ENCODE measurements around the gene FOXK2.
A peak's percentile ranks its signal among the peaks of the same experiment; 100 is the strongest.

Gene FOXK2

DNA sequence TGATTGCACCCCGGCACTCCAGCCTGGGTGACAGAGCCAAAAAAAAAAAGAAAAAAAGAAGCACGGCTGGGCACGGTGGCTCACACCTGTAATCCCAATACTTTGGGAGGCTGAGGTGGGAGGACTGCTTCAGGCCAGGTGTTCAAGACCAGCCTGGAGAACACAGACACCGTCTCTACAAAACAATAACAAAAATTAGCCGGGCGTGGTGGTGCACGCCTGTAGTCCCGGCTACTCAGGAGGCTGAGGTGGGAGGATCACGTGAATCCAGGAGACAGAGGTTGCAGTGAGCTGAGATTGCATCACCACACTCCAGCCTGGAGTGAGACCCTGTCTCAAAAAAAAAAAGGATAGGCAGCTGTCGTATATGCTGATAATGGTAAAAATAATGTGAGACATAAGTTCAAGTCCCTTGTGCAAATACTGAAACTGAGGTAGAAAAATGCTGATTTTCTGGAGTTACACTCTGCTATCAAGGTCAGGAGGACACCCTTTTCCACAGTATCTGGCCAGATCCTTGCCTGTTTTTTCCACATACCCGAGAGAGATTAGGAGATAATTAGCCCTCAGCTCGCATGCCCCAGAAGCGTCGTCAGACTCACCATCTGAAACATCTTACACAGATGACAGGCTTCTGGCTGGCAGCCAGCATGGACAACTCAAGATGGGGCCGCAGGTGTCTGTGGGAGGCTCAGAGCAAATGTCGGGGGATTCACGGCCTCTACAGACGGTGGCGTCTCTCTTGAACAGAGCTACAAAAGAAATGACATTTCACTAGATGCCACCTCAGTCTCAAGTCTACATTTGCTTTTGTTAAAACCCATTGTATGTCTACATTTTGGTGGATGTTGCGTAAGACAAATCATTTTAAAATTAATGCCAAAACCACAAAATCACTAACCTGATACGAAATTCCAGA, 91.9 kb downstream of the FOXK2 start:
- DNase-seq, result no peak

DNA sequence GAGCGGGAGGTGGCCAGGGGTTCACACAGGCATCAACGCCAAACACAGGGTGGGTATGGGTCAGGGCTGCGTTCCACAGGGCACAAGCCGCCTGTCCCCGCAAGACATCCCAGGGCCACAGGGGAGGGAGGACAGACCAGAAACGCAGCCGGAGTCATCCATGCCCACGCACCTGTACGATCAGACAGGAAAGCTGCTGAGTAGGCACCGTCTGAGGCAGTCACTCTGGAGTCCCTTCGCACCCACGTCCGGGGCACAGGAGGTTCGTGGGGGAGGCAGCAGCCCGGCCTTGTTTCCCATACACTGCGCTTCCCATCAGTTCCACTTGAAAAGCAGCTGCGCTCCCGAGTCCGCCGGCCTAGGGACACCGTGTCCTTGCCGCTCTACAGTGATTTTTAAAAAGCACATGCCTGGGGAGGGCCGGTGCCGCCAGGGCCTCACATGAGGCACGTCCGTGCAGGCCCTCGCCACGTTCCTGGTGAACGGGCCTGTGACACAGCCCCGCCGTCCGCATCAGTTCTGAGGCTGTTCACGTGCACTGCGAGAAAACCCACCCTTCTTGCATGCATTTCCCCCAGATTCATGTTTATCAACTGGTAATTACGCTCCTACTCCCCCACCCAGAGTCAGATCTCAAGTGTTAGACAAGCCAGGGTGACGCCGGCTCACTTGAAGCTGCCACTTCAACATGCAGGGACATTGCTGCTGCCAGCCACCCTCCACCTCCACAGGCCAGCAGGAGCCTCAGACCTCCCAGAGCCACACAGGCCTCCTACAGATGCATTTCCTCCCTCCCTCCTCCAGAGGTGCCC, 94.0 kb downstream of the FOXK2 start:
- no peak for DNase-seq

DNA sequence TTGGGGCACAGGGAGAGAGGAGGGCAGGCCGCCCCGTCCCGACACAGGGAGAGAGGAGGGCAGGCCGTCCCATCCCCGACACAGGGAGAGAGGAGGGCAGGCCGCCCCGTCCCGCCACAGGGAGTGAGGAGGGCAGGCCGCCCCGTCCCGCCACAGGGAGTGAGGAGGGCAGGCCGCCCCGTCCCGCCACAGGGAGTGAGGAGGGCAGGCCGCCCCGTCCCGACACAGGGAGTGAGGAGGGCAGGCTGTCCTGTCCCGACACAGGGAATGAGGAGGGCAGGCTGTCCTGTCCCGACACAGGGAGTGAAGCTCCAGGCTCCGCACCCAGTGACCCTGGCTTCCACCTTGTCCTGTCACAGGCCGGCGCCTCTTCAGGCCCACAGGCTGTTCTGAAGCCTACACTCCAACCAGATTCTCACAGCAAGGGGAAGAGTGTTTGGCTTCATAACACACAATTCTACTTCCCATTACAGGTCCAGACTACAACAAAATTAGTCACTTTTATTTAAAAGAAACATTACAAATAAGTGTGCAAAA, 94.6 kb downstream of the FOXK2 start:
- DNase-seq, result no peak

DNA sequence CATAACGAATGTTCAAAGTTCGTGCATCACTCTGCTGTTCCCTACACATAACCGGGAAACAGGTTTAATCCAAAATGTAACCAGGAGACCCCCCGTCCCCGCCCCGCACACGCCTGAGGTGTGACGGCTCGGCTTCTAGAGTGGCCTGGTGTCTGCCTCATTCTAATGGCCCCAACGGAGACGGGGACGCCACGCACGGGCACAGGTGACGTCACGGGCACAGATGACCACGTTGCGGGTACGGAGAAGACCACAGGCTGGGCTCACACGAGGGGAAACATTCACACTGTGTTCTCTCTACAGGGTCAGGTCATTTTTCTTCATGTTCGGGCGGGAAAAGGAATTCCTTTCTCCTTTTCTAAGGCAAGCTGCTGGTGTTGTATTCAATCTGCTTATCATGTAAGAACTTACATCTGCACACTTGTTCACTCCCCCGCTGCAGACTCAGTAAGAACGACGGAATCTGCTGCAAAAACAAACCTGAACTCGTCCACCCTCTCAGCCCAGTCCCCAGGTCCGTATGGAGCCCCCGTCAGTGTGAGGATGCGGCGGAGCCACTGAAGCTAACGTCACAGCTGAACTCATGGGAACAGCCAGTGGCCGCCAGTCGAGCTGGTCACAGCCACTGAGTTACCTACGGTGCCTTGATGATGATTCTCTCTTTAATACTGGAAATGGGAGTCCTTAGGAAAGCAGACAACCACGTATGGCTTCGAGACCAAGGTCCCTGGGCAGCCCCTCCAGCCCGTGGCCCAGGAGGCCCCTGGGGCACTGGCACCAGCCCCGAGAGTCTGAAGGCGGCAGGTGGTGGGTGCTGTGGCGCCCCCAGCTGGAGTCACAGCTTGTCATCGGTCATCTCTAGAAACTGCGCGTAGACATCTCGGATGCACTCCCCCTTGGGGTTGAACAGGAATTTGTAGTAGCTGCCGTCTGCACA, 95.8 kb downstream of the FOXK2 start:
- no peak for DNase-seq

DNA sequence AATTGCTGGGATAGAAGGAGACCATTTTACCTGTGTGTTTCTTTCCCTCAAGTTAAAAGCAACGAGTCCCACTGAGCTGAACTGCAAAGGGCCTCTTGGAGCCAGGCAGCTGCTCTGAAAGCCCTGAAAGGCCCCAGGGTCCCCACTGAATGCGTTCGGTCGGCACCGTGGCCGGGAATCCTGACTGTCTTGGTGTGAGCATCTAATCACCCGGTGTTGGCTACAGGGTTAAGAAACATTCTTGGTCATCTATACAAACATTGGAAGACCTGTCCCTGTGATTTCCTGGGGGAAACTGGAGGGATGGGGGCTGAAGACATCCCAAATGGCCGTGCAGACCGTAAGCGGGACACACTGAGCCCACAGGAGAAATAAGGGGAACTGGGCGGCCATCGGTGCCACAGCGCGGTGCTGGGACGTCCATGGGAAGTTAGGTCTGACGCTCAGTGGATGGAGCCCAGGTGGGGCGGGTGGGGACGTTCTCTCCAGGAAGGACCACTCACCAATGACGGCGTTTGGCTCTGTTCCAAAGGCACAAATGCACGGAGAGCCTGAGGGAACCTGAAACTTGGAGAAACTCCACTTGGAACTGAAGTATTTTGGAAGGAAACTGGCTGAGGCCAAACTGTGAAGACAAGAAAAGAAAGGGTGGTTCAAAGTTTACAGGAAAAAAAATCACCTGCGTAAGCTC, 96.6 kb downstream of the FOXK2 start:
- DNase-seq, result no peak

DNA sequence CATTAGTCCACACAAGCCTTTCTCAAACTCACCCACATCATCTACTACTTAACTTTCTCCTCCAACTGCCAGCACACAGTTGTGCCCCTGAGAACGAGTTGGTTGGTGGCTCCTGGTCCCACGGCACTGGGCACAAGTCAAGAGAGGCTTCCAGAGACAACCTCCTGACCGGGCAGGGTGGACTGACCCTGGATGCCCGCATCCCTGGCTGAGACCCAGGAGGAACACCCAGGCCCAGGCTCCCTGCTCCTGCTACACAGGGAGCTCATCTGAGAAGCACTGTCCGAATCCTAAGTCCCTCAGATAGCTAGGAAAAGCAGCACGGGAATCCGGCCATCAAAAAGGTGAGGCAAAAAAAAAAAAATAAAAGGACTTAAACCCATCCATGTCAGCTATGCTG, 99.7 kb downstream of the FOXK2 start:
- no peak for DNase-seq

DNA sequence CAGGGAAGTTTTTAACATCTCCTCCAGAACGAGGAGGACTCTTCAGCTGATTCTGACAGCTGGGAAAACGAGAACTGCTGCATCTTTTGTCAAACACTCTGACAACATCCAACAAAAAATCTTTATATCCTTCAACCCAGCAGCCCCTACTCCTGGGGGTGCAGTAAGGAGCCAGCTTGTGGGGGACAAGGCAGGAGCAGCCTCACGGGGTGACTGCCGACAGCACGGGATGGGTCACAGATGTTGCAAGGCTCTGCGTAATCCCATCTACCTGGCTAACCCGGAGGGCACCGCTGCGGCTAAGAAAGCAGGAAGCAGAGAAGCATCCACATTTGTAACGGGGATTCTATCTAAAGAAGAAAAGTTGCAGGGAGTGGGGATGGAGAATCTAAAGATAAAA, 100.1 kb downstream of the FOXK2 start:
- no peak for DNase-seq

DNA sequence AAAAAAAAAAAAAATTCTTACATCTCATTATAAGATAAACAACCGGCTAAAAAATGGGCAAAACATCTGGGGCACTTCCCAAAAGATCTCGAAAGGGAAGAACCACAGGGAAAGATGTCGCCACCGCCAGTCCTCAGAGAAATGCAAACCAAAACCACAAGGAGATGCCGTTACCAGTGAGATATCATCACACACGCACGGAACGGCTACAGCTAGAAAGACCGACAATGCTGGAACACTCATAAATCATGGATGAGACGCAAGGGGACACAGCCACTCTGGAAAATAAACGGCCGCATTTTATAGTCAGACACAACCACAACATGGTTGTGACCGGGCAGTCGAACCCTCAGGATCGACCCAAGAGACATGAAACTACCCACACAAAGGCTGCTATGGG, 104.2 kb downstream of the FOXK2 start:
- peak; percentile 42 to 45 for DNase-seq

DNA sequence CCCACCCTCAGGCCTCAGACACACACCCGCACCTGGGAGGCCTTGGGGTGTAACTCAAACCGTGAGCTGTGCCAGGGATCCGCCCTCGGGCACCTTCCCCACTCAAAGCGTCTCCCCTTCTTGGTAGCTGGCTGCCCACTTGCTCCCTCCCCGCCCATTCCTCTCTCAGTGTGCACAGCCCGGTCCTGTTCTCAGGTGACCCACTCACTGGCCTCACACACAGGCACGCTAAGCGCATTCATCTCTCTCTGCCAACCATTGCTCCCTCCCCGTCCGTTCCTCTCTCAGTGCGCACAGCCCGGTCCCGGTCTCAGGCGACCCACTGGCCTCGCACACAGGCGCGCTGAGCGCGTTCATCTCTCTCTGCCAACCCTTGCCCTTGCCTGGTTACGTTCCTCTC, 107.9 kb downstream of the FOXK2 start:
- no peak for DNase-seq

DNA sequence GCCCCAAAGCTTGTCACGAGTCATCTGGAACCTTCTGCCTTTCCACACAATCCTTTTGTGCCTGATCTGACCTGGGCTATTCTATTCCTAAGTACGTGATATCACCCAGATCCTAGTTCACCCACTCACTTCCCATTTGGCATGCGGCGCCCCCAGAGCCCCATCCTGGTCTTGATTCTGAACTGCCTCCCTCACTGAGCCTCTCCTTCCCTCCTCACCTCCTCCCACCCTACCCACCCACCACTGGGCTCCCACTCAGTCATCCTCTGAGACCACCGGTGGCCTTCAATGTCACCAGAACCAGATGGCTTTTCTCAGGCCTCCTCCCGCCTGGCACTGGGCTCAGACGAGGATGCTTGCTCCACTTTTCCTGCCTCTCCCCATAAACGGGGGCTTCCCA, 110.2 kb downstream of the FOXK2 start:
- DNase-seq, result no peak

DNA sequence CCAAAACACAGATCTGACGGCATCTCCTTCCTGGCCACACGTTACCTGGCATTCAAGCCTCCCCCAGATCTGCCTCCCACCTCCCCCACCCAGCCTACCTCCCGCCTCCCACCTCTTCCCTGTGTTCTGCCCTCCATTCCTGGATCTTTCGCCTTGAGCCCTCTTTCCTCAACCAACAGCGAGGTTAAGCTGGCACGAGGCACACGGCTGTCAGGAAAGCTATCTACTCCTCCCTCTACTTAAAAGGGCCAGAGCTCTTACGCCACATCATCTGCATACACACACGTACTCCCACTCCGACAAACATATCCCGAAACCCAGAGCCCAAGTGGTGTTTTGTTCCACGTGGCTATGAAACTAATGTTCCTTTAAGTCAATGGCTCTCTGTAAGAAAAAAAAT, 110.7 kb downstream of the FOXK2 start:
- DNase-seq, result no peak

DNA sequence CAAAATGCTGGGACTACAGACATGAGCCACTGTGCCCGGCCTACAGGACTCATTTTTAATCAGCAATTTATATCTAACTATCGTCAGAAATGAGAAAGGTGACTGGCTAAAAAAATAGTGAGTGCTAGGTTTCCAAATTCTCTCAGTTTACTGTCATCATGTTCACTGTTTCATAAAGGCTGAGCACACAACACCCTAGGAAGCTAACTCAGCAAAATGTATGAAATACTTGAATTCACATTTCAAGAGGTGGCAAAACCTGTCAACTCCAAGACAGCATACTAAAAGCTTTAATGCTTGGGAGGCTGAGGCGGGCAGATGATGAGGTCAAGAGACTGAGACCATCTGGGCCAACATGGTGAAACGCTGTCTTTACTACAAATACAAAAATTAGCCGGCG, 112.0 kb downstream of the FOXK2 start:
- DNase-seq, result no peak

DNA sequence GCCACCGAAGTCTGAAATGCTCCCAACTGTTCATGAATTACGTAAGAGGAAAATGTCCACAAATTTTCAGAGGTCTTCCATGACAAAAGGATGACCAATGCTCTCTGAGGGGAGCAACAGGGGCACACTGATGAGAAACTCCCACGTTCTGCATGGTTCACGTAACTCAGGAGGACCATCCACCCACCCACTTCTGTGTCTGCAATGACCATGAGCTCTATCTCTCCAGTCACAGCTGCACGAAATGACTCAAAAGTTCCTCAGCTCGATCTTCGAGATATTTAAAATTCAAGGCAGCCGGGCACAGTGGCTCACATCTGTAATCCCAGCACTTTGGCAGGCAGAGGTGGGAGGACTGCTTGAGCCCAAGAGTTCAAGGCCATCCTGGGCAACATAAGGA, 112.9 kb downstream of the FOXK2 start:
- no peak for DNase-seq

DNA sequence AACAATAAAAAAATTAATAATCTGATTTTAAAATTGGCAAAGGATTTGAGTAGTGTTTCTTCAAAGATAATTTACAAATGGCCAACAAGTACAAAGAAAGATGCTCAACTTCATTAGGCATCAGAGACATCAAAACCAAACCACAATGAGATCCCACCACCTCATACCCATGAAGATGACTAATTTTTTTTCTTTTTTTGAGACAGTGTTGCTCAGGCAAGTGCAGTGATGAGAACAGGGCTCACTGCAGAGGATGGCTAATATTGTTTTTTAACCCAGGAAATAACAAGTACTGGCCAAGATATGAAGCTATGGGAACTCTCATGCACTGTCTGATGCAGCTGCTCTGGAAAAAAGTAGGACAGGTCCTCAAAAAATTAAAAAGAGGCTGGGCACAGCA, 113.8 kb downstream of the FOXK2 start:
- no peak for DNase-seq

DNA sequence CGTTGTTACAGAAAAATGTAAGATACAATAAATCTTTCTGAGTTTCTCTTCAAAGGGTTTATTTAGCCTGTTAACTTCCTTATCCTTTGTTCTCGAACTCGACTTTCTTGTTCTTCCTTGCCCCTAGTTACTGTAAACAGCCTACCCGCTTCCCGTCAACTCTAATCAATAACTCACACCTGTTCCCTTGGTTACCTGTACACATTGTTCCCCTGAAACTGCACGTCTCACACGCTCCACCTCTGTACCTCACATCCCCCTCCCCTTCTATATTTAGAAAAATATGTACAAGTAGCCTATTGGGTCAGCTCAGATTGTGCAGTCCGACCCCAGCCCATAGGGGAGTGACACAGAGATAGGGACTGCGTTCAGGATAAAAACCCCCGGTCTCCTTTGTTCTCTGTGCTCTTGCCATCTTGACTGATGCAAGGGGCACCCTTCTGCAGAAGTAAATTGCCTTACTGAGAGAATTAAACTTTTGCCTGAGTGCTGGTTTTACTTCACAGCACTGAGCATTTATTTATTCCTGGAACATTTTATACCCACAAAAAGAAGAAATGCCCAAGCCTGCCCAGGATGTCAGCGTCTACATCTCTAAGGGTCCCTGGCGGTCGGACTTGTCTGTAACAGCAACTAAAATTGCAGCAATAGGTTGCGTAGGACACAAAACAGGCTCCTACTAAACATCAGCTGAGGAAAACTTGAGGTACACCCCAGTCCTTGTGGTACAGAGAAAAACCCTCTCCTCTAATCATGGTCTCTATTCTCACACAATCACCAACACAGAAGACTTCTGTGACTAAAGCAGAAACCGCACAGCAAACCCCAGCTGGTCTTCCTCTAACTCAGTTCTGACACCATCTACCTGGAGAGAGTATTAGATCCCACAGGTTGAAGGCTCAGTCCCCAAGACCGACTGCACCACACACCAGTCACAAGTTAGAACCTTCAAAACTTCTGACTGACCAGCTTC, 117.4 kb downstream of the FOXK2 start:
- DNase-seq, result no peak

DNA sequence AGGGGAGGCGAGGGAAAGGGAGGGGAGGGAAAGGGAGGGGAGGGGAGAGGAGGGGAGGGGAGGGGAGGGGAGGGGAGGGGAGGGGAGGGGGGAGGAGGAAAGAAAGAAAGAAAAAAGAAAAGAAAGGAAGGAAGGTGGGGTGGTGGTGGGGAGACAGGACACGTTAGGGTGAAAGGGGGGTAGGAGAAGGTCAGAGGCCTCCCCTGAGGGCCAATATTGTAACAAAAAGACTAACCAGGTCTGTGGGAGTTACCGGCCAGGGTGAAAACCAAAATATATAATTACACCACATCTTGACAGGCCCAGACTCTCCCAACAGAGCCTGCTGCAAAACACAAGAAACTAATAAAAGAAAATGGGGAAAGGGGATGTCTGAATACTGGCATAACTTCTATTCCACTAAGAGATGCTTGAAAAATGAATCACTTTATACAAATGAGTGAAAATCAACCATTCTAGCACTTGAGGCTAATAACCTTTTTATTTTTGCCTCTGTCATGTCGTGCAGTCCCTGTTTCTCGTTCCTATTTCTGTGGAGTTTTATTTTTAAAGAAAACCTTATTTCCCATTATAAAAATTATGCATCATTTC, 118.7 kb downstream of the FOXK2 start:
- no peak for DNase-seq

DNA sequence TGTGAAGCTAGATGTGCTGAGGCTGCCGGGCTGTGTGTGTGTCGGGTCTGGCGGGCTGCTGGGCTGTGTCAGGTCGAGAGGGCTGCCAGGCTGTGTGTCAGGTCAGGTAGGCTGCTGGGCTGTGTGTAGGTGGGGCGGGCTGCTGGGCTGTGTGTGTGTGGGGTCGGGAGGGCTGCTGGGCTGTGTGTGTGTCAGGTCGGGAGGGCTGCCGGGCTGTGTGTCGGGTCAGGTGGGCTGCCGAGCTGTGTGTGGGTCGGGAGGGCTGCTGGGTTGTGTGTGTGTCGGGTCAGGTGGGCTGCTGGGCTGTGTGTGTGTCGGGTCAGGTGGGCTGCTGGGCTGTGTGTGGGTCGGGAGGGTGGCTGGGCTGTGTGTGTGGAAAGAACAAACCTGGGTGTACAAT, 120.1 kb downstream of the FOXK2 start:
- DNase-seq, result no peak

DNA sequence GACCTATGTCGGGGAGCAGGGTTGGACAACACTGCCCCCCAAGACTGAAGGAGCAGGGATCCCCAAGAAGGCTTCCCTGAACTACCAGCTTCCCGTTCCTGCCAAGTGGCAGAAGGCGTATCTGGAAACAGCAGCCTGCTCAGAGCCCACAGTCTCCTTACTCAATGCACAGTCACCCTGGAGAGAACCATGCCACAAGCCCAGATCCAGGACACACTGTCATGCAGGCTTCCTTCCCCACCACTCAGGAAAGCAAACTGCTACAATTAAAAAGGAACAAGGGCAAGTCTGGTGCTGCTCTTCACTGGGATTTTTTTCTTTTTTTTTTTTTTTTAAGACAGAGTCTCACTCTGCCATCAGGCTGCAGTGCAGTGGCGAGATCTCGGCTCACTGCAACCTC, 120.5 kb downstream of the FOXK2 start:
- peak; percentile 27 to 60 for DNase-seq

DNA sequence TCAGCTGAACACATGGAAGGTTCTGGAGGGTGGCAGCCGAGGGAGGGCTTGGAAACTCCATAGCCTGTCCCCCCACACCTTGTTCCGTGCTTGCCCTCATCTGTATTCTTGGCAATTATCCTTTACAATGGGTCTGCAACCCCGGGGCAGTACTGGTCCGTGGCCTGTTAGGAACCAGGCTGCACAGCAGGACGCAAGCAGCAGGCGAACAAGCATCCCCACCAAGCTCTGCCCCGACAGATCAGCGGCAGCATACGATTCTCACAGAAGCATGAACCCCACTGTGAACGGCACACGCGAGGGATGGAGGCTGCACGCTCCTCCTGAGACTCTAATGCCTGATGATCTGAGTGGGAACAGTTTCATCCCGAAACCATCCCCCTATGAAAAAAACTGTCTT, 122.5 kb downstream of the FOXK2 start:
- DNase-seq, result no peak

DNA sequence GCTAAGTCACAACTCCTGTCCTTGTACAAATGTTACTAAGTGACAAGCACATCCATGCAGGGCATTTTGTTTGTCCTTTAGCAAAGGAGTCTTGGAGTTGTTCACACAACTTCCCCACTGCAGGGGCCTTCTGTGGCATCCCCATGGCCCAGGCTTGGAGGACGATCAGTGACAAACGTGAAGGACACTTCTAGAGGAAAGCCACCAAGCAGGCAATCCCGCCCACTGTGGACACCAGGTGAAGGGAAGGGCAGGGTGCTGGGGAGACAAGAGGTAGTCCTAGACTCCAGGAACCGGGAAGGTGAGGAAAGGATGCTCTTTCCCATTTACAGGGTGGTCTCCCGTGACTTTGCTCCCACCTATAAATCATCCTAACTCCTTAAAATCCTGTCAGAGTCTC, 124.6 kb downstream of the FOXK2 start:
- no peak for DNase-seq
